GM21515 (cell line): ENCODE data around the gene CACNA1C.
"Not testable (repeated sequence)": the region's sequence is repeated elsewhere in the genome, so short reads cannot be mapped to it uniquely, and the experiment has no call there.

Experiments
- ATAC-seq: cut with Tn5 transposase; IDR thresholded peaks from one replicate; pipeline ENCODE4 v1.9.1; 2021; ENCODE audit not compliant: unreplicated experiment

The CACNA1C gene

DNA sequence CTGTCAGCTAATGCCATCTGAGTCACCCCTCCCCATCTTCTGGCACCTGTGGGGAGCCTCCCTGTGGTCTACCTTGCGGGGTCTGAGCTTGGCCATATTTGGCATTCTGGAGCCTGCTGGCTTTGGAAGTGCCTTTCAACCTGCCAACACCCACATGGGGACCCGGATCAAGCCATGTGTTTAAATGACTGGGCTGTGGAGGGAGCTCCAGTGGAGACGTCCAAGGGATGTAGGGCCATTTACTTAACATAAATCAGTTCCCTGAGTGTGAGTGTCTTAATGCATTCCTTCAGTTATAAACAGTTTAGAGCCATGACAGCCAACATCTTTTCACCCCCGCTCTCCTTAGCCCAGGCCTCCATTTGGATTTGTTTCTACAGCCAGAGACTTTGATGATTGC lies 22.0 kb downstream of the CACNA1C start:
- no peak for ATAC-seq

DNA sequence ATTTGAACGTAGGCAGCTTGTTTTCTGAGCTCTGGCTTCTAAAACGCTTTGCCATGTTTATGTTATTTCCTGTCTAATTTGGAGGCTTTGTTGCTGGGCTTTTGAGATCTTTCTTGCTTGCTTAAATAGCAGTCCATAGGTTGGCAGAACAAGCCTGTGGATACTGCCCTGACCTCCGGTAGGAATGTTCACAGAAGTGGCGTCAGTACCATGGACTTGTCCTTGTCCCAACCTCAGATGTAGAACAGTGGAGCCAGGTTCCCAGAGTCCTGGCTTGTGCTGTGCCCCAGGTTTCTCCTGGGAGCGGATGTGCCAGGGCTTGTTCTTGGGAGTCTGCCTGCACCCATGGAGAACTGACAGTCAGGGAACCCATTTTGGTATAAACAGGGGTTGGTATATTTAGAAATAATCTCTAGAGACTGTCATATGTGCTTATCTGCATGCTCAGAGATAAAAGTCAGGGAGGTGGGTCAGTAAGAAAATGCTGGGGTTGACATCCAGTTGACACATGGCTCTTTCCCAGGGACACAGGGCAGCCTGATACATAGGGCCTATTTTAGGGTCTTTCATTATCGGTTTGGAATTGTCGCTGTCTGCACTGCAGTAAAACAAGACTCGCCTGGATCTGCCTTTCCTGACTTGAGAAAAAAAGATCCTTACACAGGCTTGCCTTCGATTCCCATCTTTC lies 22.9 kb downstream of the CACNA1C start:
- ATAC-seq = no peak

DNA sequence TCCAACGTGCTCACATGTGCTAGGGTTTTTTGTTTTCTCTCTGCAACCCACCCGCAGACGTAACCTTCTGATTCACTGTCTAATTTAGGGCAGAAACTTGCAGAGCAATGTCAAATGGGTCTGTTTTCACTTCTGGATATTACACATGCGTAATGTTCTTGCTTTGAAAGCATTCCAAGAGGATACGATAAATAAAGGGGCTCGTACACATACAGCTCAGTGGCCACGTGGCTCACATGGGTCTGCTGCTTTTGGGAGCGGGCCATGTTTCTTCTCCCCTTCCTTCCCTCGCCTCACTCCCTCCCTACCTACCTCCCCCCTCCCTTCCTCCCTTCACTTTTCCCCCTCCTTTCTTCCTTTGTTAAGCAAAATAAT lies 23.4 kb downstream of the CACNA1C start:
- ATAC-seq = no peak

DNA sequence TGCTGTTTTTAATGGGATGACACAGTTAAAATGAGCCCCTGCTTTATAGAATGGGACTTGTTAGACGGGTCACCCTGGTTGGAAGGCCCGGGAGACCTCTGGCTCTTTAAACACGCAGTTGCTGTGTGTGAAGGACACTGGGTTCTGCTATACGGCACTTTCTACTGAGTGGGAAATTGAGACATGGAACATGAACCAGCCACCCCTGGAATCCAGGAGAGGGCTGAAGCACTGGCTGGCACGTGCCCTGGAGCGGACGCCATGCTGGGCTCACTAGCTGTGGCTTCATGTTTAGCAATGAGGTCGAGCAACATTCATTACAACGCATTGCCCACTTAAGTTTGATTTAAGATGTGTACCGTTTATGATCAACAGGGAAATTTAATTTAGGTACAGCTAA lies 23.9 kb downstream of the CACNA1C start:
- ATAC-seq = no peak

DNA sequence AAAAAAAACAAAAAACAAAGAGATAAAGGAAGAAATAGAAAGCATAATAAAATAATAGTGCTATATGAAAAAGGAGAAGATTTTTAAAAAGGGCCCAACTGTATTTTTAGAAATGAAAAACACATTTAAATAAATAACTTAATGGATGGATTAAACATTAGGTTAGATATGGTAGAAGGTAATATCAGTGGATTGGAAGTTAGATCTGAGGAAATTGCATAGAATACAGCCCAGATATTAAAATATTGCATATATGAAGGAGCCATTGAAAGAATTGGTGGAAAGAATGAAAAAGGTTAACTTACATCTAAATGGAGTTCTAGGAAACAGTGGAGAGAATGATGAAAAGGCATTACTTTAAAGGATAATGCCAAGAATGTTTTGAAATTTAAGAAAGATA lies 27.8 kb downstream of the CACNA1C start:
- no peak for ATAC-seq

DNA sequence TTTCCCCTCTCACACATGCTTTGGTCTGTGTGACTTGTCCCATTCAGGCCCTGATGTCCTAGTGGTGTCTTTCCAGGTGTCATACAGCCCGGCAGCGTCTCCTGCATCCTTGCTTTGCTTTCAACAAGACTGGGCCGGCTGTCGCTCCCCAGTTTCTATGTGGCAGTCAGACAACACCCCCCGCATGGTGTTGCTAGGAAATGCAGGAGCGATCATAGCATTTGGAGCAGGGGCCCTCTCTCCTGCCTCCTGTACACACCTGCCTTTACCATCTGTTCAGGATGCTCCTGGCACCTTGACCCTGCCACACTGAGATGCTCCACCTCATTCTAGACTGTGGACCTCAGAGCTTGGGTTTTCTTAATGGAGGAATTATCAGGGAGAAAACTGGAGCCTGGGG lies 29.5 kb downstream of the CACNA1C start:
- no peak for ATAC-seq

DNA sequence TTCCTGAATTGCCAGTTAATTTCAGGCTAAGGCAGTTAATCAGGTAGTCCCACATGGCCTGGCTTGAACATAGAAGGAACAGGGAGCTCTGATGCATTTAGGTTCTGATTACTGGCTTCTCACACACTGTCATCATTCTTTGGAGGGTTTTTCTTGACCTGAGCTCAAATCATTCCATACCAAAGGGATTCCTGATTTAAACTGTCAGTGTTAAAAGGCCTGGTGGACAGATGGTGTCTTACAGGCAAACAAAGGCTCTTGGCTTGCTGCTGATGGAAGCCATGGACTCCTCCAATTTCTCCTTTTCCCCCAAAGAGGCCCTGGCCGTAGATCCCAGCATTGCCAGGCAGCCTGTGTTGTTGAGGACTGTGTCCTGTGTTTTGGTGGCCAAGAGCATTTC lies 30.2 kb downstream of the CACNA1C start:
- ATAC-seq = no peak

DNA sequence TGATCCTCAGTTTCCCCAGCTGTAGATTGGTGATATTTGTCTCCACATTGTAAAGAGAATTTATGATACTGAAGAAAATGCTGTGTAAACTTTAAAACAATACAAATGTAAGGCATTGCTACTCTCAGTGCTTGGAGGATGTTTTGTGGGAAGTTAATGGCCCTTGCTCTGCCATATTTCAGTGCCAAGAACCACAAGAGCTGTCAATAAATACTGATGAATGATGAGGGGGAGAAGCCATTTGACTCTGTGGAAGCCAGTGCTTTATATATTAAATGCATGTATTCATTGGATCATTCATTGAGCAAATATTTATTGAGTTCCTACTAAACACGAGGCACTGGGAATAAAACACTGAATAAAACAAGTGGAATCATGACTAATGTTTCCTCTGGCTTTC lies 30.8 kb downstream of the CACNA1C start:
- ATAC-seq = no peak

DNA sequence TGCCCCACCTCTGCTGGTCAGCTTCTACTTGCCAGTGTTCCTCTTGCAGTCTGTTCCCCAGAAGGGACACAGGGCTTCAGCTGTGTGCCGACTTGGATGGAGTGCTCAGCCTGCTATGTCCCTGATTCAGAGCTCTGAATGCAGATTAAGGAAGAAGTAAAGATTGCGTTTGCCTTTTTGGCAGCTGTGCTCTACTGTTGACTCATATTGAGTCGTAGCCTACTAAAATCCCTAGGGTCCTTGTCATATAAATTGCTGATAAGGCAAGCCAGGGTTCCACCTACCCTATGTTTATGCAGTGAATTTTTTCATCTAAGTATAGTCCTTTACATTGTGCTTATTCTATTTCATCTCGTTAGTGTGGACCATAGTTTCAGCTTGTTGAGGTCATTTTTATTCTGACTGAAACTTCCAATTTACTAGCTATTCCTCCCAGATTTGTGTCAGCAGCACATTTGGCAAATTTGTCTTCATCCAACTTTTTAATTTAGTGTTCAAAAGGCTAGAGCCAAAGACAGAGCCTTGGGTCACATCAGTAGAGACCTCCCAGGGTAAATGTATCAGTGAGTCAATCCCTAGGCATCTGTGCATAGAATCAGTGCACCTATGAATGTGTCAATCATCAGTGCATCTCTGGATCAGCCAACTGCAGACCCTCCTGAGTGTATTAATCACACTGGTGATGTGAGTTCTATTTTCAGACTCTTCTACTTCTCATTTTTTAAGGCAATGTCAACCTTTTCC lies 31.9 kb downstream of the CACNA1C start:
- ATAC-seq = no peak

DNA sequence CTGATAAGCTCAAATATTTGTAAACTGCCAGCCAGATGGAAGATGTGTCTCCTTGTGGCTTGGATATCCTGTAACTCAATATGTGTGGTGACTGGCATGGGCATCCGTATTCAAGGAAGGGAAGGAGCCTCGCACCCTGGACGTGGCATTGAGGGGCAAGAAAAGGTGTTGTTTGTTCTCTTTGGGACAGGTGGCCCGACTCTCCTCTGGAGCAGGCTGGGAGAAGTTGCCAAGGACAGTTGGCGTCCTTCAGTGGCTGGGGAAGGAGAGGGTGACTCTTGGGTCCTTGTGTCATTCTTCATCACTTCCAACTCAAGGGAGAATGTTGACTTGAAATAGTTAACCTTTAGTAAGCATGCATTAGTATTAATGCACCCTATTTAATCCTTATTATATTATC lies 39.6 kb downstream of the CACNA1C start:
- ATAC-seq = no peak

DNA sequence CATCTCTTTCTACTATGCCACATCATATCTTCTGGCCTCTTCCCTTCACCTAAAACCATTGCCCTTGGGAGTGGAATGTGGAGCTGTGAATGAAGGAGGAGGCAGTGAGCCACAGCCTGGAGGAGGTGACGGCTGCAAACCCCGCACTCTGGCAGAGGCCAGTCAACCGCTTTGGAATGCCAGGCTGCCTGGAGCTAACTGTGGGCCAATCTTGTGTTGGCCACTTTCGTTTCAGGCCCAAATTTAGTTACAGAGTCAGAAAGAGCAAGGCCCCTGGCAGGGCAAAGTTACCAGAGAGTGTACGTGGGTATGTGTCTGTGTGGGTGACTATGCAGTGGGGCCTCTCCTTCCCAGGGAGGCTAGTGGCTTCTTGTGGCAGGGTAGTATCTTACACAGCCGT lies 40.1 kb downstream of the CACNA1C start:
- no peak for ATAC-seq

DNA sequence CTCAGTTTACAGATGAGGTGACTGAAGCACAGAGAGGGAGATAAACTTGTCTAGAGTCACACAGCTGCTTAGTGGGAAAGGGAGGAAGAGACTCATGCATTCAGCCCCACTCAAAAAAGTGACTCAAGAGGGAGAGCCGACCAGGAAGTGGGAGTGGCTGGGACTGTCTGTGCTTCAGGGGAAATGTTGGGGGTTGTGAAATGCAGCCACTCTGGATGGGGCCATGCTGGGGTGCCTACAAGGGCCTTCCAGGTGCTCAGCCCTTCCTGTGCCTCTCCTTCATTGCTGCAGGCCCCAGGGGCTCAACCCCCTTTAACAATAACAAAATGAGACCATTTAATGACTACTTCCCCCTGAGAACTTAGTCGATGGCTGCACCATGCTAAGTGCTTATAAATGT lies 41.8 kb downstream of the CACNA1C start:
- ATAC-seq = no peak

DNA sequence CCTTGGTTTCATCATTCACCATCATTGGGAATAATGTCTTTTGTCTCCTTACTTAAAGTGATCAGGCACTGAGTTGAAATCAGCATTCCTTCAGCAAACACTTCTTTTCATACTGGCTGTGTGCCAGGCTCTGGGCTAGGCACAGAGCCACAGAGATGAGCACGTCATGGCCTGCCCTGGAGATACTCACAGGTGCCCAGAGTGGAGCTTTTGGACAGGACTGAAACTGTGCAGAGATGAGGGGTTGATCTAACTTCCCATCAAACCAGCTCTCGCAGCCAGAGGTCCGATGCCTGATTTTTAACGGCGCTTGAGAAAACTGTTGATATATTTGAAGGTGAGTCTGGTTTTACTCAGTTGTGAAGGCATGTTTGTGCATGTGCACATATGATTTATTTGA lies 43.1 kb downstream of the CACNA1C start:
- no peak for ATAC-seq

DNA sequence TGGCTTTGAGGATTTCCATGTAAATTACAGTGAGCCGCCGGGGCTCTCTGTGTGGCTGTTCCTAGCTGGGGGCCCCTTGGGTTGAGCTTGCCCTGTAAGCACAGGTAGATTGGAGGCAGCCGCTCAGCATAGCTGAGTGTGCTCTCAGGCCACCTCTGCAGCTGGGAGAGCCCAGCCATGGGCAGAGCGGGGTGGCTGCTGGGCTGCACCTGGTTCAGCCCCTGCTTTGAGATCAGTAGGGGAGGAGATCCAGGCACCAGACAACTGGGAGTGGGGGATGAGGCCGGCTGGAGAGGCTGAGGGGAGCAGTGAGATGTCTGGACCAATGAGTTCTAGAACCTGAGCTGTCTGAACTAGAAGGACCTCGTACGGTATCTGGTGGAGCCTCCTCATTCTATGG lies 44.8 kb downstream of the CACNA1C start:
- no peak for ATAC-seq

DNA sequence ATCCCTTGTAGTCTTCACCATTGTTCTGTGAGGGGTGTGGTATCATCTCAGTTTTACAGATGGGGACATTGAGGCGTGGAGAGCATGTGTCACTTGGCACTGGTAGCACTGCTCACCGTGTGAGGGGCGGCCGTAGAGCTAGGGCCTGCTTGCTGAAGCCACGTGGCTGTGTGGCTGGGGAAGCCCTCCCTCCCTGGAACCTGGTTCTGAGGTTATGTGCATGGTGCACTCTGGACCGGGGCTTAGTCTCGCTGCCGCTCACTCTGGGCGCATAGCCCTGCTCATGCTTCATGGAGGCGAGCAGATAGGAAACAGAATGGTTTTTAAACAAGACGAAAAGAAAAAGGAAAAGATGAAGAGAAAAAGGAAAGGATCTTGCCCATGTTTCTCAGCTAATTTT lies 46.1 kb downstream of the CACNA1C start:
- no peak for ATAC-seq

DNA sequence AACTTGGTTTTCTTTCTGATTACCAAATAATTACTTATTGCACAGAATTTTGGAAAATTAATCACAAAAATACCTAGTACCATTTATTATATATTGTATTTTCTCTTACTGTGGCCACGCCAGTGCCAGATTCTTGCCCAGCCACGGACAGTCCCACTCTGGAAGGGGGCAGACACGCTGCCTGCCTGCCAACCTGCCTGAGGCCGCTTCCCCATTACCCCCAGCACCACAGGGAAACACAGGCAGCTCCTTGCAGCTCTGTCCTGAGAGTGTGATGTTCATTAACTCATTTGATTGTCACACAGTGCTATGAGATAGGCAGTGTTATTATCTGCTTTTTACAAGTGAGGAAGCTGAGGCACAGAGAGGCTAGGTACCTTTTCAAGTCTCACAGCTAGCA lies 46.8 kb downstream of the CACNA1C start:
- no peak for ATAC-seq

DNA sequence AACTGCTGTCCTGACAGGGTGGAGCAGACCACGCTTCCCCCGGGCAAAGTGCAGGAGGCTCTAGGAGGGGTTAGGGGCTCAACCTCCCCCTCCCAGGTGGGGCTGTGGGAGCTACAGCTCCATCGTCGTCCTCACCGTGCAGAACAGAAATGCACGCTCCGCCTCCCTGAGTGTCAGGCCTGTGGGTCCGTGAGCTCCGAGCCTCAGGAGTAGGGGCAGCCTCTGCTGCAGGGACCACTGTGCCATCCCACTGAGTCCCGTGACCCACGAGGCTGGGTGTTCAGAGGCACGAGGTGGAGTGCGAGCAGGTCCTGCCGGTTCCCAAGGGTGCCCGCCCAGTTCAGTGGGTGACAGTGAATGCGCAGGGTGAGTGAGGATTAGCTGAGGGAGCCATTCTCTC lies 48.6 kb downstream of the CACNA1C start:
- no peak for ATAC-seq

DNA sequence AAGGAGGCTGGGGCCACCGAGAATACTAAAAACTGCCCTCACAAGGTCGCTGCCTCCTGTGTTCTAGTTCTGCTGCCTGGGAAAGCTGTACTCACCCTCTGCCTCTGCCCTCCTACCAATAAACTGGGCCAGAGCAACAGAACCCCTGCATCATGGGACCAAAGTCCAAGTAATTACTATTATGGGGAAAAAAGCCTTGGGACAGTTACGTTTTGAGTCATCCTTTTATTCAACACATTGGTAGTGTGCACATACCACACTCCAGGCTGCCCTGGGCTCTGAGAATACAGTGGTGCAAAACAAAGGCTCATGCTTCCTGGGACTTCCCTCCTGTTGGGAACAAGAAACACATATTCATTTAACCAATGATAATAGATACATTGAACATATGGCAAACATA lies 49.0 kb downstream of the CACNA1C start:
- no peak for ATAC-seq

DNA sequence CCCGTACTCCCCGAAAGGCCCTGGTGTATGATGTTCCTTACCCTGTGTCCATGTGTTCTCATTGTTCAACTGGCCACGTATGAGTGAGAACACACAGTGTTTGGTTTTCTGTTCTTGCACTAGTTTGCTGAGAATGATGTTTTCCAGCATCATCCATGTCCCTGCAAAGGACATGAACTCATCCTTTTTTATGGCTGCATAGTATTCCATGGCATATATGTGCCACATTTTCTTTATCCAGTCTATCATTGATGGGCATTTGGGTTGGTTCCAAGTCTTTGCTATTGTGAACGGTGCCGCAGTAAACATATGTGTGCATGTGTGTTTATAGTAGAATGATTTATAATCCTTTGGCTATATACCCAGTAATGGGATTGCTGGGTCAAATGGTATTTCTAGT lies 49.9 kb downstream of the CACNA1C start:
- ATAC-seq = not testable (repeated sequence)

DNA sequence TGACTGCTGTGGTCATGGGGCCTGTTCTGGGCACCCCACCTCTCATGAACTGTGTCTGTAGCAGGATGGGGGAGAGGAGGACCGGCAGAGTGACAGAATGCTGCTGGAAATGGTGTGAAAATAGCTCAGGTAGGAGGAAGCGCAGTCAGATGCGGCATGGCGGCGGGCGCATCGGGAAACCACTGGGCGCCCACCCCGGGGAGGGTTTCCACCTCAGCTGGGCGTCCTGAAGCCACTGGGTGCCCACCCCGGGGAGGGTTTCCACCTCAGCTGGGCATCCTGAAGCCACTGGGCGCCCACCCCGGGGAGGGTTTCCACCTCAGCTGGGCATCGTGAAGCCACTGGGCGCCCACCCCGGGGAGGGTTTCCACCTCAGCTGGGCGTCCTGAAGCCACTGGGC lies 52.6 kb downstream of the CACNA1C start:
- not testable (repeated sequence) for ATAC-seq

DNA sequence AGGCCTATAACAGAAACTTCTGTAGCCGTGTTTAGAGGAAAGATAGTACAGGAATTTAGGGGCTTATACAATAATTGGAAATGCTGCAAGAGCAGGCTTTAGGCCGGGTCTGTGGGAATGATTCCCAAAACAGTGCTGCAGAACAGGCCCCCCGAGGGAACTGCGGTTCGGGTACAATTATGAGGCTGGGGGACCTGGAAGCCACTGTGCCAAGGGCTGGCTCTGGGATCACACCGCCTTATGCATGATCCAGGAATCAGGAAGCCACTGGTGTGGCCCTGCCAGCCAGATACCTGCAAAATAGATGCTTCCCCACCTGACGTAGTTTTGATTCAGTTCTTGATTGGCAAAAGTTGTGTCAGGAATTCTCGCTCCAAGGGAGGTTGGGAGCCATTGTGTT lies 55.4 kb downstream of the CACNA1C start:
- ATAC-seq = no peak

DNA sequence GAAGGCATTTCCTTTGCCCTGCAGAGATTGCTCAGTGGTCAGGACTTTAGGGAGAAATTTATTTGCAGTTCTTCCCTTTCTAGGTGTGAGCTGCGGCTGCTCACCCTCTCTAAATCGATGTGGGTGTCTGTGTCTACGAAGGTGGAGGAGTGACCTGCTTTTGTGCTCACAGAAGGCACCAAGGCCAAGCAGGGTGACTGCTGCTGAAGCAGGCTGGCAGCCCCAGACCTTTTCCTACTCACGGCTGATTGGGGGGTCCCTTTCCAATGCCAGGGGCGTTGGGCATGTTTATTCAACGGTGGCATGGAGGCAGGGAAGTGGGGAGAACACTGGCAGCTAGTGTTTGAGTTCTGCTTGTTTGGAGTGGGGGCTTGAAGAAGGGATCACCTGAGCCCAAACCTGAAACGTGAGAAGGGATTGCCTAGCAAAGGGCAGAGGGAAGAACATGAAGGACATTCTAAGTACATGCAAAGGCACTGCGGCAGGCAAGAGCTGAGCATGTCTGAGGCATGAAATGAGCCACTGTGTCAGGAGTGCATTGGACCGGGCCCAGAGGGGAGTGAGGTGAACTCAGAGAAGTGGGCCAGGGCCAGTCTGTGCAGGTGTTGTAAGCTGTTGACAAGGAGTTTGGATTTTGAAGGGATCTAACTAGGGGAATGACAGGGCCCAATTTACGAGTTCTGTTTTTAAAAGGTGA lies 56.3 kb downstream of the CACNA1C start:
- ATAC-seq = no peak
